Fibroblast of lung (primary cell): ENCODE data around the gene C1orf116.

ENCODE experiments used
- CTCF ChIP-seq, 2 donors: IDR thresholded peaks in 1 of 2; conservative IDR thresholded peaks in 1 of 2; 1 replicate in 1 of 2; 2 replicates in 1 of 2; pipeline ENCODE4 v1.5.1; 2011 to 2012; ENCODE audit warnings: low read length in 2 of 2, control low read depth in 1 of 2, inconsistent platforms in 1 of 2, low read depth in 1 of 2, mild to moderate bottlenecking in 1 of 2
- EZH2 ChIP-seq: IDR thresholded peaks from 2 replicates; pipeline ENCODE4 v1.5.1; 2012; ENCODE audit warnings: low read length, control low read depth, mild to moderate bottlenecking; ENCODE audit errors: missing control alignments

- no peak for TF ChIP-seq CTCF (conservative IDR thresholded peaks at IDR 0.05 in 1 of 2, IDR thresholded peaks at IDR 0.05 in 1 of 2; ENCODE audit: low read depth in 1 of 2, low read length in 2 of 2)
- TF ChIP-seq EZH2 = no peak
Measured at GRCh38 chr1:207069858-207070506, 37.4 kb upstream of the C1orf116 start.
